GM12878 (cell line): ENCODE measurements around the gene MESD.

ENCODE experiments used
- CEBPB ChIP-seq, 2 experiments: fragments of 150-350 bp in 1 of 2; IDR thresholded peaks; 2 replicates each; pipeline ENCODE4 v1.6.1; 2012 to 2014; ENCODE audit warnings: low read depth in 2 of 2, low read length in 2 of 2, borderline replicate concordance in 1 of 2, inconsistent platforms in 1 of 2
- CHD1 ChIP-seq: IDR thresholded peaks from 2 replicates; pipeline ENCODE4 v1.6.1; 2012; ENCODE audit warnings: low read depth, low read length, improper control_type of control experiment
- MAX ChIP-seq: IDR thresholded peaks from 2 replicates; pipeline ENCODE4 v1.6.1; 2012; ENCODE audit warnings: low read depth, low read length, improper control_type of control experiment
- PAX8 ChIP-seq: fragments of 450-650 bp; IDR thresholded peaks from 2 replicates; pipeline ENCODE4 v1.6.1; 2017; ENCODE audit warnings: mild to moderate bottlenecking, moderate library complexity
- POLR2A ChIP-seq: IDR thresholded peaks from 2 replicates; pipeline ENCODE4 v1.6.1; 2011; ENCODE audit warnings: low read depth, mild to moderate bottlenecking, low read length
- POLR2AphosphoS5 ChIP-seq: IDR thresholded peaks from 2 replicates; pipeline ENCODE4 v1.6.1; 2011; ENCODE audit warnings: mild to moderate bottlenecking, low read length, inconsistent platforms
- SIN3A ChIP-seq: IDR thresholded peaks from 2 replicates; pipeline ENCODE4 v1.6.1; 2012; ENCODE audit warnings: low read depth, low read length, improper control_type of control experiment
- ZNF207 ChIP-seq: fragments of 450-650 bp; IDR thresholded peaks from 2 replicates; pipeline ENCODE4 v1.6.1; 2014; ENCODE audit warnings: antibody characterized with exemption, mild to moderate bottlenecking, borderline replicate concordance
- TF ChIP-seq, protein P1 (sequence below), 3 experiments: IDR thresholded peaks in 2 of 3; conservative IDR thresholded peaks in 1 of 3; 2 replicates each; pipeline ENCODE4 v1.5.1; 2011; ENCODE audit warnings: low read depth in 3 of 3, low read length in 3 of 3, mild to moderate bottlenecking in 3 of 3, control low read depth in 2 of 3, moderate library complexity in 2 of 3, inconsistent platforms in 1 of 3, mixed read lengths in 1 of 3; ENCODE audit not compliant: control insufficient read depth in 2 of 3, insufficient read depth in 1 of 3; ENCODE audit errors: extremely low read depth in 1 of 3
- TF ChIP-seq, protein P2 (sequence below): IDR thresholded peaks from 2 replicates; pipeline ENCODE4 v1.6.1; 2011; ENCODE audit warnings: low read depth, mild to moderate bottlenecking, low read length, moderate library complexity, borderline replicate concordance; ENCODE audit errors: extremely low read depth
- TF ChIP-seq, protein P3 (sequence below): fragments of 450-650 bp; formaldehyde crosslinking; IDR thresholded peaks from 2 replicates; pipeline ENCODE4 v1.4.0; 2020; ENCODE audit warnings: mild to moderate bottlenecking, moderate library complexity

GRCh38 chr15:80999623-81000036 lies 10.0 kb upstream of the MESD start:
- TF ChIP-seq MAX, result no peak
- TF ChIP-seq POLR2AphosphoS5, result peak; percentile 48; the same call in 1 of the 2 replicates
- TF ChIP-seq, protein P1, sequence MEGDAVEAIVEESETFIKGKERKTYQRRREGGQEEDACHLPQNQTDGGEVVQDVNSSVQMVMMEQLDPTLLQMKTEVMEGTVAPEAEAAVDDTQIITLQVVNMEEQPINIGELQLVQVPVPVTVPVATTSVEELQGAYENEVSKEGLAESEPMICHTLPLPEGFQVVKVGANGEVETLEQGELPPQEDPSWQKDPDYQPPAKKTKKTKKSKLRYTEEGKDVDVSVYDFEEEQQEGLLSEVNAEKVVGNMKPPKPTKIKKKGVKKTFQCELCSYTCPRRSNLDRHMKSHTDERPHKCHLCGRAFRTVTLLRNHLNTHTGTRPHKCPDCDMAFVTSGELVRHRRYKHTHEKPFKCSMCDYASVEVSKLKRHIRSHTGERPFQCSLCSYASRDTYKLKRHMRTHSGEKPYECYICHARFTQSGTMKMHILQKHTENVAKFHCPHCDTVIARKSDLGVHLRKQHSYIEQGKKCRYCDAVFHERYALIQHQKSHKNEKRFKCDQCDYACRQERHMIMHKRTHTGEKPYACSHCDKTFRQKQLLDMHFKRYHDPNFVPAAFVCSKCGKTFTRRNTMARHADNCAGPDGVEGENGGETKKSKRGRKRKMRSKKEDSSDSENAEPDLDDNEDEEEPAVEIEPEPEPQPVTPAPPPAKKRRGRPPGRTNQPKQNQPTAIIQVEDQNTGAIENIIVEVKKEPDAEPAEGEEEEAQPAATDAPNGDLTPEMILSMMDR (IDR thresholded peaks at IDR 0.05 in 2 of 3, conservative IDR thresholded peaks at IDR 0.05 in 1 of 3; ENCODE audit: control insufficient read depth in 2 of 3, extremely low read depth in 1 of 3, insufficient read depth in 1 of 3, low read depth in 3 of 3, low read length in 3 of 3), result no peak
- no peak for TF ChIP-seq POLR2A
- TF ChIP-seq, protein P2, sequence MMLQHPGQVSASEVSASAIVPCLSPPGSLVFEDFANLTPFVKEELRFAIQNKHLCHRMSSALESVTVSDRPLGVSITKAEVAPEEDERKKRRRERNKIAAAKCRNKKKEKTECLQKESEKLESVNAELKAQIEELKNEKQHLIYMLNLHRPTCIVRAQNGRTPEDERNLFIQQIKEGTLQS, result no peak
- TF ChIP-seq, protein P3, sequence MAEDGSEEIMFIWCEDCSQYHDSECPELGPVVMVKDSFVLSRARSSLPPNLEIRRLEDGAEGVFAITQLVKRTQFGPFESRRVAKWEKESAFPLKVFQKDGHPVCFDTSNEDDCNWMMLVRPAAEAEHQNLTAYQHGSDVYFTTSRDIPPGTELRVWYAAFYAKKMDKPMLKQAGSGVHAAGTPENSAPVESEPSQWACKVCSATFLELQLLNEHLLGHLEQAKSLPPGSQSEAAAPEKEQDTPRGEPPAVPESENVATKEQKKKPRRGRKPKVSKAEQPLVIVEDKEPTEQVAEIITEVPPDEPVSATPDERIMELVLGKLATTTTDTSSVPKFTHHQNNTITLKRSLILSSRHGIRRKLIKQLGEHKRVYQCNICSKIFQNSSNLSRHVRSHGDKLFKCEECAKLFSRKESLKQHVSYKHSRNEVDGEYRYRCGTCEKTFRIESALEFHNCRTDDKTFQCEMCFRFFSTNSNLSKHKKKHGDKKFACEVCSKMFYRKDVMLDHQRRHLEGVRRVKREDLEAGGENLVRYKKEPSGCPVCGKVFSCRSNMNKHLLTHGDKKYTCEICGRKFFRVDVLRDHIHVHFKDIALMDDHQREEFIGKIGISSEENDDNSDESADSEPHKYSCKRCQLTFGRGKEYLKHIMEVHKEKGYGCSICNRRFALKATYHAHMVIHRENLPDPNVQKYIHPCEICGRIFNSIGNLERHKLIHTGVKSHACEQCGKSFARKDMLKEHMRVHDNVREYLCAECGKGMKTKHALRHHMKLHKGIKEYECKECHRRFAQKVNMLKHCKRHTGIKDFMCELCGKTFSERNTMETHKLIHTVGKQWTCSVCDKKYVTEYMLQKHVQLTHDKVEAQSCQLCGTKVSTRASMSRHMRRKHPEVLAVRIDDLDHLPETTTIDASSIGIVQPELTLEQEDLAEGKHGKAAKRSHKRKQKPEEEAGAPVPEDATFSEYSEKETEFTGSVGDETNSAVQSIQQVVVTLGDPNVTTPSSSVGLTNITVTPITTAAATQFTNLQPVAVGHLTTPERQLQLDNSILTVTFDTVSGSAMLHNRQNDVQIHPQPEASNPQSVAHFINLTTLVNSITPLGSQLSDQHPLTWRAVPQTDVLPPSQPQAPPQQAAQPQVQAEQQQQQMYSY, result no peak
- no peak for TF ChIP-seq CEBPB (IDR thresholded peaks at IDR 0.05; ENCODE audit: borderline replicate concordance in 1 of 2, low read depth in 2 of 2, low read length in 2 of 2)
- TF ChIP-seq PAX8, result no peak
- 0 out of 2 replicates have a peak, but pooled peaks have one; percentile 73 for TF ChIP-seq CHD1
- no peak for TF ChIP-seq SIN3A
- no peak for TF ChIP-seq ZNF207
